CD4-positive, alpha-beta T cell (primary cell): Measurements from ENCODE around the gene DLX5. TPM values are rescaled to one million over a fixed set of nuclear protein-coding genes. Genes with fewer than 3 reads are reported as not detected.

Source experiments
- ATAC-seq: fragments of 200-7000 bp; cut with Tn5 transposase; one replicate; pipeline ENCODE4 v1.10.0; 2022; ENCODE audit warnings: mild to moderate bottlenecking; ENCODE audit not compliant: poor library complexity
- CTCF ChIA-PET: fragments of 350-600 bp; sonication (Branson Sonifier 250); formaldehyde crosslinking; loops from one replicate; lab custom pipeline; 2021; ENCODE audit warnings: antibody characterized with exemption, inconsistent platforms; lab: Charles Lee
- POLR2A ChIA-PET: fragments of 350-600 bp; sonication (Branson Sonifier 250); formaldehyde crosslinking; loops from one replicate; lab custom pipeline; 2021; ENCODE audit warnings: antibody characterized with exemption, inconsistent platforms; lab: Charles Lee
- DNase-seq, 14 experiments: peaks; one replicate each; pipeline ENCODE4 v3.0.0-alpha.2; 2013 to 2020; ENCODE audit warnings: mixed read lengths in 2 of 14
- H3K27ac ChIP-seq, 2 donors: one replicate each; pipeline versions ENCODE4 v1.5.1 to v1.7.0; 2013; ENCODE audit warnings: low read length in 2 of 2, low read depth in 1 of 2, mild to moderate bottlenecking in 1 of 2
- H3K27me3 ChIP-seq, 2 experiments: 1 replicate in 1 of 2; 2 replicates in 1 of 2; pipeline versions ENCODE4 v1.6.1 to v1.7.0; 2013; ENCODE audit warnings: low read length in 2 of 2, control low read depth in 1 of 2, mild to moderate bottlenecking in 1 of 2, moderate library complexity in 1 of 2; ENCODE audit not compliant: insufficient read depth in 2 of 2, control insufficient read depth in 1 of 2
- H3K36me3 ChIP-seq: one replicate; pipeline ENCODE4 v1.6.1; 2013; ENCODE audit warnings: low read length, control low read depth; ENCODE audit not compliant: insufficient read depth
- H3K4me1 ChIP-seq: one replicate; pipeline ENCODE4 v1.6.1; 2013; ENCODE audit warnings: low read length, control low read depth; ENCODE audit not compliant: insufficient read depth
- H3K4me3 ChIP-seq: one replicate; pipeline ENCODE4 v1.5.1; 2013; ENCODE audit warnings: mild to moderate bottlenecking, low read length, moderate library complexity
- H3K9me3 ChIP-seq, 2 experiments: 1 replicate in 1 of 2; 2 replicates in 1 of 2; pipeline versions ENCODE4 v1.6.1 to v1.7.0; 2013; ENCODE audit warnings: low read length in 2 of 2, mild to moderate bottlenecking in 2 of 2, control low read depth in 1 of 2, moderate library complexity in 1 of 2; ENCODE audit not compliant: control insufficient read depth in 1 of 2, insufficient read depth in 1 of 2
- H3K27ac Mint-ChIP-seq: one replicate; pipeline ENCODE4 v1.8.0; 2020; ENCODE audit warnings: mixed read lengths
- H3K27me3 Mint-ChIP-seq: one replicate; pipeline ENCODE4 v1.8.0; 2021; ENCODE audit warnings: mixed read lengths
- H3K36me3 Mint-ChIP-seq: one replicate; pipeline ENCODE4 v1.8.0; 2021; ENCODE audit warnings: low read depth, mixed read lengths
- H3K4me1 Mint-ChIP-seq: one replicate; pipeline ENCODE4 v1.8.0; 2021; ENCODE audit warnings: low read depth, mixed read lengths
- H3K4me3 Mint-ChIP-seq: one replicate; pipeline ENCODE4 v1.8.0; 2020; ENCODE audit warnings: mild to moderate bottlenecking, mixed read lengths
- H3K9me3 Mint-ChIP-seq: one replicate; pipeline ENCODE4 v1.8.0; 2020; ENCODE audit warnings: mixed read lengths
- CTCF ChIP-seq: fragments of 200-600 bp; IDR thresholded peaks from one replicate; pipeline ENCODE4 v1.8.0; 2022; ENCODE audit warnings: antibody characterized with exemption, mild to moderate bottlenecking
- intact Hi-C, 2 experiments: fragments of 100-400 bp; cut with DNase I in 1 of 2; cut with micrococcal nuclease in 1 of 2; formaldehyde crosslinking; loops; one replicate each; pipeline versions ENCODE4 v1.15.1 to v1.9.0; 2023 to 2025; cut with DNase I, micrococcal nuclease
- total RNA-seq, 174 experiments: library from RNA in 2 of 174; stranded (reverse) in 2 of 174; gene quantifications; one replicate each; pipeline ENCODE4 v1.2.3 and lab custom pipeline; 2021 to 2026

The DLX5 gene
- total RNA-seq, 2 experiments from 2014 or later, result not detected

DNA sequence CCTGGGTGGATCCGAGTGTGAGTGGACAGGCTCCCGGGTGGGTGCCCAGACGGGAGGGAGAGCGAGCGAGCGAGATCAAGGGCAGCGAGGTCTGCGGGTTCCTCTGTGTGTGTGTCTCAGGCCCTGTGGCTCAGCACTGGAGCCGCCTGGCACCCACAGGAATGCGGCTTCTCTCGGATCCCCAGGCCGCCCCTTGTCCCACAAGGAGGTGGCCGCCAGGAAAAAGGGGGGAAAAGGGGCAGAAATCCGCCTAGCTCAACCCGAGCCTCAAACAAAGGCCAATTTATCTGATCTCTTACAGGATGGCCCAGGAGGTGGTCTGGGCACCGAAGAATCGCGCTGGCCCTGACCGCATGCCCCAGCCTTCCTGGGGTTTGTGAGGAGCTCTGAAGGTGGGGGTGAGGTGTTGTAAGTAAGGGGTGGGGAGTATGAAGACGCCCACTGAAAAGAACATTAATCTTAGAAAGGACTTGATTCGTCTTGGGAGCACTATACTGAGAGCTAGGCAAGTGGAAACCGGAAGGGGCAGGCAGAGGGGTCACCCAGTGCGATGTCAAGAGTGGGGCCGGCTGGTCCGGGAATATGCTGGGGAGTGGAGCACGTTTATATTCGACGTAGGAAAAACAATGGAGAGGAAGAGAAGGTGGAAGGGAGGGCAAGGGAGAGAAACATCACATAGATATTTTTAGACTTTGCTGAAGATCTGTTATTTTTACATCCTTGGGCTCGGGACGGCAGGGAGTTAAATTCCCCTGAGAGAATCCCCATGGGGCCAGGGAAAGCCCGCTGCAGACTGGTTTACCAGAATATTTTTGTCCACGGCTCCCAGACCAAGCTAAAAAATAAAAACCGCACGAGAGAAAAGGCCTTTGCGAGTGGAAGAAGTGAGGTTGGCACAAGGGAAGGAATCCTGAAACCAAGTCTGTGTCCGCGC is 7.2 kb downstream of the DLX5 start:
- intact Hi-C loops, result no loop called here
- no peaks in the 10 kb centered on the region for H3K36me3 ChIP-seq
- no peak overlapping the region for H3K27ac Mint-ChIP-seq
- no peak for TF ChIP-seq CTCF
- H3K9me3 Mint-ChIP-seq, result peaks cover 2% of the 10 kb centered on the region
- peaks cover 2 to 46% of the 10 kb centered on the region in 2 experiments for H3K9me3 ChIP-seq
- H3K27ac ChIP-seq, result no peak overlapping the region
- no peak overlapping the region for H3K4me3 ChIP-seq
- peaks cover 95% of the 10 kb centered on the region for H3K27me3 Mint-ChIP-seq
- ChIA-PET POLR2A (no interaction called here), CTCF (no interaction called here)
- DNase-seq (no peak), ATAC-seq (no peak)
- no peaks in the 10 kb centered on the region for H3K36me3 Mint-ChIP-seq
- H3K4me1 Mint-ChIP-seq, result peaks cover 22% of the 10 kb centered on the region
- no peak overlapping the region for H3K4me3 Mint-ChIP-seq
- H3K4me1 ChIP-seq, result peaks cover 24% of the 10 kb centered on the region
- peaks cover 86 to 98% of the 10 kb centered on the region in 2 experiments for H3K27me3 ChIP-seq

DNA sequence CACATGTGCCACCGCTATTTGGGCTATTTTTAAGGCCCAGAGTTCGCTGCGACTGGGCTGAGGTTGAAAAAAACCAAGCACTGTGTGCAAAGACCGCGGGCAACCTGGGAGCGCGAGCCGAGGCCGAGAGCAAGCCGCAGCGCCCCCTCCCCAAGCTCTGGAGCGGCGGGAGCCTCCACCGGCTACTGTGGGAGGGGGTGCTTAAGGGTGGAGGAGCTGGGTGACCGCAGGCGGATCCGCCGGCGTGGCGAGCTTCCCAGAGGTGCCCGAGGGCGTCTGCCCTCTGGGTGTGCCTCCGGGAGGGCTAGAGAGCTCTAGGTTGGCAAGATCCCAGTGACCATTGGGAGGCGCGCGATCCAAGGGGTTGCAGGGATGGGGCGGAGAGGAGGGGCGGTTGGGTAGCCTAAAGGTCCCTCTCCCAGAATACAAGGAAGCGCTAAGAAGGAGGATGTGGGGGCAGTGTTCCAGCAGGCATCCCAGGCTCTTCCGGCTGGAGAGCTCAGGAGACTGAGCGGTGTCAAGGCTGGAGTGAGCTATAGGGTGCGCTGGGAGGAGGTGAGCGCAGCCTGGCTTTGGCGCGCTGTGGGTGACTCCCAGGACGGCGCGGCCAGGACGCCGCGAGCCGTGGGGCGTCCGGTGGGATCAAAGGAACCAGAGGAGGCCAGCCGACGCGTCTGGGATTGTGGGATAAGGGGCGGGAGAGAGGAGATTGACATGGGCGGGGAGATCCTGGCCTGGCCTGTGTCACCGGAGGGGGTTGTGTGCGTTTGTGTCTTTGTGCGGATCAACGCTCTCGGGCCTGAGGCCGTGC is 8.0 kb downstream of the DLX5 start:
- ChIA-PET CTCF (no interaction called here), POLR2A (no interaction called here)
- no peaks in the 10 kb centered on the region for H3K36me3 ChIP-seq
- no peak overlapping the region for H3K27ac ChIP-seq
- ATAC-seq (no peak), DNase-seq (no peak)
- peaks cover 16% of the 10 kb centered on the region for H3K4me1 Mint-ChIP-seq
- H3K27me3 Mint-ChIP-seq, result peaks cover 95% of the 10 kb centered on the region
- no peak overlapping the region for H3K4me3 ChIP-seq
- no peak overlapping the region for H3K4me3 Mint-ChIP-seq
- no peak for TF ChIP-seq CTCF
- peaks cover 15% of the 10 kb centered on the region for H3K4me1 ChIP-seq
- H3K27me3 ChIP-seq, result peaks cover 86 to 98% of the 10 kb centered on the region in 2 experiments
- no peaks in the 10 kb centered on the region for H3K36me3 Mint-ChIP-seq
- no peak overlapping the region for H3K27ac Mint-ChIP-seq
- peaks cover 7 to 40% of the 10 kb centered on the region in 2 experiments for H3K9me3 ChIP-seq
- peaks cover 2% of the 10 kb centered on the region for H3K9me3 Mint-ChIP-seq
- intact Hi-C loops, result no loop called here

DNA sequence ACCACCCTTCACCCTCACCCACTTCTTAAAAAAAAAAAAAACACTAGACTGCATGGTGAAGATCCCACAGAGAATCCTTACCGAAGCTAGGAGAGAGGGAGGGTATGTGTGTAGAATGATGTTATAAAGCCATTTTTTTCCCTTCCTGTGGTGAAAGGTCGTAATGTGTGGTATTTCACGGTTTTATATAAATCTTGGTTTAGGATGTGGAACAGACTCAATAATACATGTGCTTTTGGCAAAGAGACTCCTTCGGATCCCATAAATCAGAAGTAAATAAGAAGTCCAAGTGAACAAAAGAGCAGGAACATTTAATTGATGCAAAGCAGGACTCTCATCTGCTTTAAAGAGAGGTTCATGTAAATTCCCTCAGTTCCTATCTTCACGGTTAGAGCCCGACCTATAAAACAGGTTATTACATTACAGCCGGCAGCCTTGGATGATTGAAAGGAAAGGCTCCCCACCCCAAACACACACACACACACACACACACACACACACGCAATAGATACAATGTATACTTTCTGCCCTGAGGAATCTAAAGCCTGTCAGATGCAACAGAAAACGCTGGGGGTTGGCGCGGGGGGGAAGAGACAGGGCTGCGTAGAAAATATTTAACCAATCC is 8.8 kb downstream of the DLX5 start:
- Mint-ChIP-seq H3K4me1 (peaks cover 16% of the 10 kb centered on the region), H3K27me3 (peaks cover 100% of the 10 kb centered on the region), H3K27ac (no peak overlapping the region), H3K9me3 (peaks cover 2% of the 10 kb centered on the region), H3K4me3 (no peak overlapping the region), H3K36me3 (no peaks in the 10 kb centered on the region)
- H3K27ac ChIP-seq, result no peak overlapping the region
- ATAC-seq, result no peak
- CTCF ChIA-PET, result no interaction called here
- peaks cover 8% of the 10 kb centered on the region for H3K4me1 ChIP-seq
- H3K36me3 ChIP-seq, result no peaks in the 10 kb centered on the region
- H3K4me3 ChIP-seq, result no peak overlapping the region
- TF ChIP-seq CTCF, result no peak
- POLR2A ChIA-PET, result interaction anchor here (0.8 kb wide), 1 partner anchor 10 kb away, joined by 3 read pairs; no protein-coding TSS in a partner anchor
- H3K27me3 ChIP-seq, result peaks cover 89 to 98% of the 10 kb centered on the region in 2 experiments
- intact Hi-C loops, result no loop called here
- DNase-seq, result no peak
- H3K9me3 ChIP-seq, result peaks cover 7 to 34% of the 10 kb centered on the region in 2 experiments
